HUDEP-2 (cell line): Measurements from ENCODE around the gene HAGHL.

ENCODE experiments used
- DNase-seq, 76 experiments: peaks; one replicate each; lab custom pipeline; 2025; ENCODE audit not compliant: unreplicated experiment in 76 of 76; lab: John Stamatoyannopoulos, UW

HAGHL gene

GRCh38 chr16:706189-707061 is 20.5 kb upstream of the HAGHL start:
- no peak for DNase-seq

DNA sequence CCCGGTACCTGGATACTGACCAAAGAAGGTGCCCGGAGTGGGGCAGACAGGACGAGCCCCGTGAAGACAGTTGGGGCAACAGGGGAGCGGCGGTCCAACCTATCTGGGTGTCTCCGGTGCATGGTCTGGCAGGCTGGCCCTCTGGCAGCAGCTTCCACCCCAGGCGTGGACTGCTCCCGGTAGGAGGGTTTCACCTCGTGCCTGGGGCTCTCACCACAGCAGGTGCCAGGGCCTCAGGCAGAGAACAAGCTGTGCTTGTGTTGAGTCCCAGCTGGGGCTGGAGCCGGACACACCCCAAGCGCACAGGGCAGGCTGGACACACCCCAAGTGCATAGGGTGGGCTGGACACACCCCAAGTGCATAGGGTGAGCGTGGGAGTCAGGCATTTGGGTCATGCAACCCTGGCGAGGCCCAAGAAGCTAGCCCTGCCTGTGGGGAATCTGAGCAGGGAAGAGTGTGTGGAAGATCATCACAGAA is 19.8 kb upstream of the HAGHL start:
- peak in 4 of 76 experiments; percentile 8 to 32 (median 18) for DNase-seq

DNA sequence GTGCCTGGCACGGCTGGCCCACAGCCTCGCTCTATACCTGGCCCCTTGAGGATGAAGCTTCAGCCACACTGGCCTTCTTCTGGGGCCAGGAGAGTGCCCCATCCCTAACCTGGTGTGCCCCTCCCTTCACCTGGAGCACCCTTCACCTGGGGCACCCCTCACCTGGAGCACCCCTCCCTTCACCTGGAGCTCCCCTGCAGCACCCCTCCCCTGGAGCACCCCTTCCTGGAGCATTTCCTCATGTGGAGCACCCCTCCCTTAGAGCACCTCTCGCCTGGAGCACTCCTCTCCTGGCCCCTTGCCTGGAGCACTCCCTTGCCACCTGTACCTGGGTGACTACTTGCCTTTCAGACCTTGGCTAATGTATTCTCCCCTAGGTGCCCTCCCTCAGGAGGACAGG is 18.9 kb upstream of the HAGHL start:
- DNase-seq, result no peak

DNA sequence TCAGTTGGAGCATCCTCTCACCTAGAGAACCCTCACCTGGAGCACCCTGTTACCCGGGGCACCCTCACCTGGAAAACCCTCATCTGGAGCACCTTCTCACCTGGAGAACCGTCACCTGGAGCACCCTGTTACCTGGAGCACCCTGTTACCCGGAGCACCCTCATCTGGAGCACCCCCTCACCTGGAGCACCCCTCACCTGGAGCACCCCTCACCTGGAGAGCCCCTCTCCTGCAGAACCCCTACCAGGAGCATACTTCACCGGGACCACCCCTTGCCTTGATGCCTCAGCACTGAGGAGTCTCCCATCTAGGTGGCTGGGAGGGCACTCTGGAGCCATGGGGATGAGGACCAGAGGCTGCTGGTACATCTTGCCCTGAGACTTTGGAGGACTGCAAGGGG is 17.9 kb upstream of the HAGHL start:
- no peak for DNase-seq

DNA sequence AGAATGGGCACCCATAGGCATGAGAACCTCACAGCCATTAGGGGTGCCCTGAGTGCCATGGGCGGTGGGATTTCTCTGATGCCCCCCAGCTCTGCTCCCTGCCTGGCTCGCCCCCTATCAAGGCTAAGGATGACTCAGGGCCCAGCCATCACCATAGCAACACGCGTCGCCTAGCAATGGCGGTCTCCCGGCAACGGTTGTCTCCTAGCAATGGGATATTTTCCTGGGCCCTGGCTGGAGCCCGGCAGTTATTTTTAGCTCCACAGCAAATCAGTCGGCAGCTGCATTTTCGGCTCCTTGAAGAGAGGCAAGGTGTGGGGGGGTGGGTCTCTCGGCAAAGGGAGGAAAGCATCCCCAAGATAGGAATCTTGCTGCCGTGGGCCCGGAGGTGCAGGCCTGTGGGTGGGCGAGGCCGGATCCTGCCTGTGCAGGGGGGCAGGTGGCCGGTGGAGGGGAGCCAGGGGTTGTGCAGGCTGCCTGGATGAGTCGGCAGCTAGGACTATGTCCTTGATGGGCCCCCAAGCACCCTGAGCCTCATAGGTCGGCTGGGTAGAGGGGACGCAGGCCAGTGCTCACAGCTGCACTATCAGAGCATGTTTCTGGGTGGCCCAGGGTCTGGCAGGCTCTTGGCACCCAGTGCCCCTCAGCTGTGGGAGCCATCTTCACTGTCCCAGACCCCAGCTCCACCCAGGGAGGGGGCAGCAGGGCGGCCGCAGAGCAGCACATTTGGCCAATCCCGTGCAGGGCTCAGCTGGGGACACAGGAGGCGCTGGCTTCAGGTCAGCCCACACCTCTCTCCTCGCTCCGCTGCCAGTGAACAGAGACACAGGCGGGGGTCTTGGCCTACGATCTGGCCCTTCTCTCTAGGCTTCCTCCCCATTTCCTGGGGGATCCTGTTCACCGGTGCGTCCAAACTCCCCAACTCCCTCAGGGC is 17.1 kb upstream of the HAGHL start:
- DNase-seq, result peak in 14 of 76 experiments; percentile 11 to 30 (median 18)

DNA sequence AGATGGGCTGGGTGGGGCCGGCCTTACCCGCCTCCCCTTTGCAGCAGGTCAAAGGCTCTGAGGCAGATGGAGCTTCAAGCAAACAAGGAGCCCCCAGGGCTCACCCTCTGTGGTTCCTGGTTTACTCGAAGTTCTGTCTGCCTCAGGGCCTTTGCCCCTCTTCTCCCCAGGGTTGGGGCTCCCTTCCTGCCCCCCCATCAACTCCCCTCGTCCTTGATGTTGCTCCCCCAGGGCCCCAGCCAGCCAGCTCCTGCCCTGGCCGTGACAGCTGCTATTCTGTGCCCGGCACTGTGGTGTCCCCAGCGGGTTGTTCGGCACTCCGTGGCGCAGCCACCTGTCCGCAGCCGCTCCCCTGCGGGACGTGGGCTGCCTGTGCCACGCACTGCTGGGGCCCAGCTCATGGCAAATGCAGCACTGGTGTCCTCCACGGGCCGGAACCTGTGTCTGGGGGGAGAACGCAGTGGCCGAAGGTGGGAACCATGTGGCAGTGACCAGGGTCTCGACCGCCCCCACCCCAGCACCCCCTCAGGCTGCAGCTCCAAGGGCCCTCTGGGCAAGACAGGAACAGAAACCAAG is 16.3 kb upstream of the HAGHL start:
- no peak for DNase-seq

DNA sequence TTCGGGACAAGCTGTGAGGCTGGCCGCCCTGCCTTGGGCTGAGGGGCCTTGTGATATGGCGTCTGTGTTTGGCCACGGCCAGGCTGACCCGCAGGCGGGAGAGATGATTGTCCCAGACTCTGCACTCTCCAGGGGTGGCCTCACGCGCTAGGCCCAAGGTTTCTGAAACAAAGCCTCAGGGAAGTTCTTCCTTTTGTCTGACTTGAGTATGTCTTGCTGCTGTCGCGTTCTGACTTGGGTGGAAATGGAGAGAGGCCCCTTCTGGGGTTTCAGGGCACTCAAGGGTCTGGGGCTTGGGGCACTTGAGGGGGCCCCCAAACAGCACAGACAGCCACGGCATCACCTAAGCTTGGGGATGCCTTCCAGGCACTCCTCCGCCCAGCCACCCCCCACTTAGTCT is 15.8 kb upstream of the HAGHL start:
- DNase-seq, result no peak

DNA sequence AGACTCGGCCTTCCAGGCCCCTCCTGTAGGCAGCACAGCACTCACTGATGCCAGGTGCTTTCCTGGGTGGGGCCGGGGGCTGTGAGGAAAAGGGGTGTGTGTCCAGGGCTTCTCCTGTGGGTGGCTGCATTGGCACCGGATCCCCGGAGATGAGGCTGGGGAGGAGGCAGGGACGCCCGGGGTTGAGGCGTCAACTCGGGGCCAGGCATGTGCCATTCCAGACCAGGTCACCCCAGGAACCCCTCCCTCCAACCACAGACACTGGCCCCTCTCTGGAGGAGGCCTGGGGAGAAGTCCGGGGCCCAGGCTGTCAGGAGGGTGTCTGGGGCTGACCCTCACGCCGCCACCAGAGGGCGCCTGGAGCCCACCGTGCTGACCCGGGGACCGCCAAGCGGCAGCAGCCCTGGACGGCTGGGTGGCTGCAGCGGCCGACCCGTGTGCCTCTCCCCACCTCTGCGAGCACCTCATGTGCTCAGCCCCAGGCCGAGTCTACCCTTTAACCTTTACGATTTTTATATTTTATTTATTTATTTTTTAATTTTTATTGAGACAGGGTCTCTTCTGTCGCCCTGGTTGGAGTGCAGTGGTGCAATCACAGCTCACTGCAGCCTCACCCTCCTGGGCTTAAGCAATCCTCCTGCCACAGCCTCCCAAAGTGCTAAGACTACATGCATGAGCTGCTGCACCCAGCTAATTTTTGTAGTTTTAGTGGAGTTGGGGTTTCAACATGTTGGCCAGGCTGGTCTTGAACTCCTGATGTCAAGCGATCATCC is 15.2 kb upstream of the HAGHL start:
- peak in 56 of 76 experiments; percentile 23 to 79 (median 54) for DNase-seq

- peak in 50 of 76 experiments; percentile 6 to 68 (median 39) for DNase-seq
Observed at GRCh38 chr16:712740-713250, 14.1 kb upstream of the HAGHL start.

- DNase-seq, result no peak
Observed at GRCh38 chr16:714079-714478, 12.8 kb upstream of the HAGHL start.

DNA sequence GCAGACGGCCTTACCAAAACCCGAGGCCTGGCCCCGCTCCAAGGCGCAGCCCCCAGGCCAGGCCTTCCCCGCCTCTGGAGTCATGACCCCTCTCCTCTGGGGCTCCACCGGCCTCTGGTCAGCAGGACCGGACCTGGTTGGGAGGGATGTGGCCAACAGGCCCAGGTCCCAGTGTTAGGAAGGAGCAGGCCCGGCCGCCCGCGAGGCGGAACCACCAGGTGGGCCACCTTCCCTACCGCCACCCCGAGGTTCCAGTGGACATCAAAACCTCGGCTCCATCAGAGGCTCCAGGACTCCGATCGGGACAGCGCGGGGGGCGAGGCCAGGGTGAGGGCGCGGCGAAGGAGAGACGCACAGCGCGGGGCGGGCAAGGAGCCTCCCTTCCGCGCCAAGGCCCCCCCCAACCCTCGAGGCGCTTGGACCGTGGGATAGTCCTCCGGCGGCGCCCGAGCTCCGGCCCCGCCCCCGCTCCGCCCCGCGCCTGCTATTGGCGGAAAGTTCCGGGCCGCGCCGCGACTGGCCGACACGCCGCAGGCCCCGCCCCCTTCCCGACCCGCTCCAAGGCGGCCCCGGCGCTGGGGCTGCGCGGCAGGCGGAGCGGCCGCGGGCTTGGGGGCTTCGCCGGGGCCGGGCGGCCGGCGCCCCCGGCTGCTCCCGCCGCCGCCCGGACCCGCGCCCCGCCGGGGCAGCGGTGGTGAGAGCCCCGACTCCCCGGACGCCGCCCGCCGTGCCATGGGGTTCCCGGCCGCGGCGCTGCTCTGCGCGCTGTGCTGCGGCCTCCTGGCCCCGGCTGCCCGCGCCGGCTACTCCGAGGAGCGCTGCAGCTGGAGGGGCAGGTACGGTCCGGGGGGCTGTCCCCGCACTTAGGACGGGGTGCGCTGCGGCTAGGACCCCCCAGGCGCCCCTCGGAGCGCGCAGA is 12.1 kb upstream of the HAGHL start, which contains the start of gene METRN:
Gene METRN, plus strand, starts transcription at position 561 of the 919 bp plus-strand sequence. Its CDS starts 172 bp downstream, at position 733.
- DNase-seq, result peak in 73 of 76 experiments; percentile 28 to 95 (median 80)

- peak in 20 of 76 experiments; percentile 13 to 45 (median 30) for DNase-seq
Observed at GRCh38 chr16:715477-716199, 11.3 kb upstream of the HAGHL start.

GRCh38 chr16:716200-716568 is 10.7 kb upstream of the HAGHL start:
- DNase-seq, result no peak

DNA sequence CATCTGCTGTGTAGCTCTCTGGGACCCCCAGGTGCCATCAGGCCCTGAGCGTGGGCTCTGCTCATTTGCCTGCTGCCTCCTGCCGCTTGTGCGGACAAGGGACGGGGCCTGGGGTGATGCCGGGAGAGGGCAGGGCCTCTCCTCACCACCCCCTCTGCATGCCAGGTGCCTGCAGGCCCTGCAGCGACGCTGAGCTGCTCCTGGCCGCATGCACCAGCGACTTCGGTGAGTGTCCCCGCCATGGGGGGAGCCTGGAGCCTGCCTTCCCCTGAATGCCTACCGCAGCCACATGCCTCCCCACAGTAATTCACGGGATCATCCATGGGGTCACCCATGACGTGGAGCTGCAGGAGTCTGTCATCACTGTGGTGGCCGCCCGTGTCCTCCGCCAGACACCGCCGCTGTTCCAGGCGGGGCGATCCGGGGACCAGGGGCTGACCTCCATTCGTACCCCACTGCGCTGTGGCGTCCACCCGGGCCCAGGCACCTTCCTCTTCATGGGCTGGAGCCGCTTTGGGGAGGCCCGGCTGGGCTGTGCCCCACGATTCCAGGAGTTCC is 10.1 kb upstream of the HAGHL start:
- DNase-seq, result no peak

DNA sequence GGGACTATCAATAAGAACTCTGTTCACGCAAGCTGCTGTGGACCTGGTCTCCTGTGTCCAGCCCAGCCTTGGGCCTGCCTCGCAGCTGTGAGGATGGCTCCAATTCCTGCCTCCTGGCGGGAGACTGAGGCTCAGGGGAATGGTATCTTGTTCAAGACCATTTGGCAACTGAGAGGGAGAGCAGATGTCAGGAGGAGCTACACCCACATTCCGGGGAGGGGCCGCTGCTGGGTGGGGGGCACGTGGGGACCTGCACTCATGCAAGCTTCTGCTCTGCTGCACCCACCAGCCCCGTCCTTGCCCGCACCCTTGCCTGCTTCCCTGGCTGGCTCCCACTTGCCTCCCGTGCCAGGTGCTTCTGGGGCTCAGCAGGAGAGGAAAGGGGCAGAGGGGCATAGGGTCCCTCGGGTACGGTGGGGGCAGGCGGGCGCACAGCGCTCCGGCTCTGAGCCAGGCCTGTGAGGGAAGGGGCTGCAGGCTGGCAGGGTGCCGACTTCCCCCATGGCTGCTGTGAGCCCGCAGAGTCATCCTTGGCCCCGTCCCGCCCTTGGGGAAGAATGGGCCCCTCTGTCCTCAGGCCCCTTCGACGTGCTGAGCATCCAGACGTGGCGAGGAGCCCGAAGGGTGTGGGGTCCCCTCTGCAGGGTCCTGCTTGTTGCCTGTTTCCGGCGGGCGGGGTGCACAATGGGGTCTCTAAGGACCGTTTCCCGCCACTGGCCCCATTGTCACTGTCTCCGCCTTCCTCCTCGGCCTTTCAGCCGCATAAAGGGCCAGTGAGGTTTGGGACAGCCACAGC is 9.3 kb upstream of the HAGHL start:
- DNase-seq, result no peak

GRCh38 chr16:718389-718788 is 8.5 kb upstream of the HAGHL start:
- no peak for DNase-seq

DNA sequence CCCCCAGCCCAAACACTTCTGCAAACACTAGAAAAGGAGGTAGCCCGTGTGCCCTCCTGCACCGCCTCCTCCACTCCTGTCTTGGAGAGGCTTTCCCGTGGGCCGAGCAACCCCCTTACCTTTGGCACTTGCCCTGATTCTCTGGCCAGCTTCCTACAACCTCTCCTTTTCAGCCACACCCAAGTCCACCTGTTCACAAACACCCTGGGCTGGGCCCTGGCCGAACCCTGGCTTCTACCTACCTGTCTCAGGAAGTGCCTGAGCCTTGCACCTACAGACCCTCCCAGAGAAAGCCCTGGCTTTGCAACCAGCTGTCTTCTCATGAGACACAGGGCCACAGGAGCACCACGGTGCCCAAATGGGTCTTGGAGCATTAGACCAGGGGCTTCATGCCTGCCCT is 8.0 kb upstream of the HAGHL start:
- DNase-seq, result no peak
